ENCODE measurements around the gene DDX42.
"Not testable (repeated sequence)": the region's sequence is repeated elsewhere in the genome, so short reads cannot be mapped to it uniquely, and the experiment has no call there.

DDX42 gene

GRCh38 chr17:63783522-63783921, 9.6 kb downstream of the DDX42 start:
- no peak for DNase-seq

GRCh38 chr17:63785556-63785955, 11.6 kb downstream of the DDX42 start:
- no peak for DNase-seq

- no peak for DNase-seq
Observed at GRCh38 chr17:63786117-63786516, 12.1 kb downstream of the DDX42 start.

GRCh38 chr17:63786971-63787711, 13.2 kb downstream of the DDX42 start:
- DNase-seq: no peak

- no peak for DNase-seq
Observed at GRCh38 chr17:63790057-63790456, 16.1 kb downstream of the DDX42 start.

- no peak for DNase-seq
Observed at GRCh38 chr17:63792055-63792729, 18.2 kb downstream of the DDX42 start.

- not testable (repeated sequence) for DNase-seq
Observed at GRCh38 chr17:63796375-63796774, 22.4 kb downstream of the DDX42 start.

GRCh38 chr17:63798572-63799106, 24.7 kb downstream of the DDX42 start:
- DNase-seq: no peak

GRCh38 chr17:63800783-63801182, 26.8 kb downstream of the DDX42 start:
- no peak for DNase-seq

GRCh38 chr17:63804328-63804727, 30.4 kb downstream of the DDX42 start:
- no peak for DNase-seq

GRCh38 chr17:63805591-63805990, 31.6 kb downstream of the DDX42 start:
- DNase-seq: no peak

GRCh38 chr17:63809970-63810369, 36.0 kb downstream of the DDX42 start:
- no peak for DNase-seq

GRCh38 chr17:63816123-63816522, 42.2 kb downstream of the DDX42 start:
- DNase-seq: no peak

- no peak for DNase-seq
Observed at GRCh38 chr17:63816669-63817068, 42.7 kb downstream of the DDX42 start.

GRCh38 chr17:63817736-63818385, 43.9 kb downstream of the DDX42 start:
- no peak for DNase-seq

GRCh38 chr17:63819131-63819530, 45.2 kb downstream of the DDX42 start:
- DNase-seq: no peak

- DNase-seq: no peak
Observed at GRCh38 chr17:63819585-63820537, 45.9 kb downstream of the DDX42 start.

- no peak for DNase-seq
Observed at GRCh38 chr17:63820963-63821561, 47.1 kb downstream of the DDX42 start.

GRCh38 chr17:63821804-63822203, 47.8 kb downstream of the DDX42 start:
- no peak for DNase-seq

GRCh38 chr17:63822537-63822936, 48.6 kb downstream of the DDX42 start:
- no peak for DNase-seq

GRCh38 chr17:63823659-63824331, 49.8 kb downstream of the DDX42 start:
- no peak for DNase-seq

- DNase-seq: no peak
Observed at GRCh38 chr17:63824362-63824761, 50.4 kb downstream of the DDX42 start.

Measured in KG1 (cell line).